ENCODE measurements around the gene MYO3B.

Gene MYO3B

DNA sequence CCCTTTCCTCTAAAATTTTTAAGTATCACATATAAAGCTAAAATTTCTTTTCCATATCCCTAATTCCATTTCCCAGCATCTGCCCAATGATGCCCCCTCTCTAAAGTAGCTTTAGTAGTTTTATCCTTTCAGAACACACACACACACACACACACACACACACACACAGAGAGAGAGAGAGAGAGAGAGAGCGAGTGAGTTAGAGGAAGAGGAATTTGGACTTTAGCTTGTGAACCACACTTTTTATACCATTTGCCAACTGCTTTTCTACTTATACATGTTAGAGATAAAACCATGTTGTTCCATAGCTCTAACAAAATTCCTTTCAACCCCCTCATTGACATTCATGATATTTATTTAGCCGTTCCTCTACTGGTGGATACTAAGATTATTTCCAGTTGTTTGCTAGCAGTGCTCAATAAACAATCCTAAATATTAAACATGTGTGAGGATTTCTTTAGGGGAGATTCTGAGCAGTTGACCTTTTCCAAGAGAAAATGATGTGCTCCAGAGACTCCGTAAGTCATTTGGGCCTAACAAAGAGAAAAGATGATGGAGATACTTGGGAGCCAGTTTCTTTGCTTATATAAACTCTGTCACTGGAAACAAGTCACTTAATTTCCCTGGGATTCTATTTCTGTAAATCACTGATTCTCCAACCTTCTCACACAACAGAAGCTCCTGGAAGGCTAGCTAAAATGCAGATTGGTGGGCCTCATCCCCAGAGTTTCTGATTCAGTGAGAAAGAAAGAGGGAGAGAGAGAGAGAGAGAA, 307.5 kb downstream of the MYO3B start:
- DNase-seq: no peak

DNA sequence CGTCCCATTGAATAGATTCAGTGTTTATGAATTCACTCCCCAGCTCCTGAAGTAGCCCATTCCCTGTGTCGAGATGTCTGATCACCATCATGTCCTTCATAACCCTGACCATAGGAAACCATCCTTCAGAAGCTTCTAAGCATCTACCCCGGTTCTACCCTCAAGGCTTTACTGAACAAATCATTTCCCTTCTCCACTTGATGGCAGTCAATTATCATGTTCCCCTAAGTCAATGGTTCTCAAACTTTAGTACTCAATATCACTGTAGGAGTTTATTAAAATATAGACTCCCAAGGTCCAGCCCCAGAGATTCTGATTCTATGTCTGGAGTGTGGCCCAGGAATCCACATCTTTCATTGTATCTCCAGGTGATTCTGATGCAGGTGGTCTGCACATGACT, 308.8 kb downstream of the MYO3B start:
- DNase-seq: no peak

DNA sequence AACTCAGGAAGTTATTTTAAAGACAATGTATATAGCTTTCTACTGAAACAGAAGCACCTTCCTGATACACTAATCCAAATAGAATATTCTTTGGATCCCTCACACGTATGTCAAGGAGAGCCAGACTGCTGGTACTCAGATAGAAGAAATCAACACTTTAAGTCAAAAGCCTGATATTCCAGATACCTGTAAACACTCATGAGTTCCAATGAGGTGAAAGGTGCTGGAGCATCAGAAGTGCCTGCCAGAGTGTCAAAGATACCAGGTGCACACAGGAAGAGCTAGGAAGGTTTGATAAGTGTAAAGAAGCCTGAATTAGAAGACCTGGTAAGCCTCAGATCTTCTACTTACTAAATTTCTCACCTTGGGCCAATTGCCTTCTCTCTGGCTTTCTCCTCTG, 310.9 kb downstream of the MYO3B start:
- no peak for DNase-seq

DNA sequence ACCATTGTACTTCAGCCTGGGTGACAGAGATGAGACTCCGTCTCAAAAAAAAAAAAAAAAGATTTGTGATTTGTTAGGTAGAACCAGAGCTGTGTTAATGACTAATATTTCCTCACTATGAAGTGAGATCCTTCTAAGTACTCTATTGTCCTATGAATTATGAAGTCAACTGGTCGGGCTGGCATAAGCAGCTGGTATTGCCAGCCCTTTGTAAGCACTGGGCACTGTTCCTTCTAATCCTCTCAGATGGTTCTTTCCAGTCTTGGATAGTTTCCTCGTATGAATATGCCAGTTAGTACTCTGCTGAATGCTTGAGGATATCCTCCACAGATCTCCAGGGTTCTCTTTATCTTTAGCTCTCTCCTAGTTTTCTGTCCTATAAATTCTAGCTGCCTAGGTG, 314.1 kb downstream of the MYO3B start:
- DNase-seq: no peak

DNA sequence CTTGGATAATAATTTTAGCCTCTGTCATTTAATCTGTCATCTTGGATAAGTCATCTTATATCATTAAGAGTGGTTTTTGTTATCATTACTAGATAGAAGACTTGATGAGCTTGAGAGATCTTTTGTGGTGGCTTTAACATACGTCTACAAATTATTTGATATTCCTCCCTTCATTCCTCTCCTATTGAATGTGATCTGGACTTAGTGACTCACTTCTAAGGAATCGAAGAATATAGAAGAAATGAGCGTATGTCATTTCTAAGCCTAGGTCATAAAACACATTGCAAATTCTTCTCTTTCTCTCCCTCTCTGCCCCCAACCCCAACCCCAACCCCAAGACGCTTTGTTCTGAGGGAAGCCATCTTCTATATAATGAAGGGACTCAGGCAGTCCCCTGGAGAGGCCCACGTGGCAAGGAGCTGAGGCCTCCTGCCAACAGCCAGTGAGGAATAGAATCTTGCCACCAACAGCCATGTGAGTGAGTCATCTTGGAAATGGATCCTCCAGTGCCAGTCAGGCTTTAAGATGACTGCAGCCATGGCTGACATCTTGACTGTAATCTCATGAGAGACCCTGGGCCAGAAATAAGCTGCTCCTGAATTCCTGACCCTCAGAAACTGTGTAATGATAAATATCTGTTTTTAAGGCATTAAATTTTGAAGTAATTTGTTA, 315.6 kb downstream of the MYO3B start:
- DNase-seq: no peak

DNA sequence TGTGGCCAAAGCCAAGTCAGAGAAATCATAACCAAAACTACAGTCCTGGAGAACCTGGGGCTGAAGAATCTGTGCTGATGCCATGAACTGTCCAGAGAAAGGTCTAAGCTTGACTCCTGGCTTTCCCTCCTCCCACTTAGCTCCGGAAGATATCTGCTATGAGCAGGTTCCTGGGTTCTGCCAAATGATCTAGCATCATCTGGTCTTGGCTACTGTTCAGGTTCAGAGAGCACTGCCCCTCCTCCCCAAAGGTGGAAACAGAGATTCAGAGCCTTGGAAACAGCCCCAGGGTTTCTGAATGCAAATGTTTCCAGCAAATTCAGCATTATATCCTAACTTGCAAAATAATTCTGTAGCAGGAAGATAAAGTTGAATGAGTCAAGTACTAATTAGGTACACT, 317.9 kb downstream of the MYO3B start:
- DNase-seq: no peak

DNA sequence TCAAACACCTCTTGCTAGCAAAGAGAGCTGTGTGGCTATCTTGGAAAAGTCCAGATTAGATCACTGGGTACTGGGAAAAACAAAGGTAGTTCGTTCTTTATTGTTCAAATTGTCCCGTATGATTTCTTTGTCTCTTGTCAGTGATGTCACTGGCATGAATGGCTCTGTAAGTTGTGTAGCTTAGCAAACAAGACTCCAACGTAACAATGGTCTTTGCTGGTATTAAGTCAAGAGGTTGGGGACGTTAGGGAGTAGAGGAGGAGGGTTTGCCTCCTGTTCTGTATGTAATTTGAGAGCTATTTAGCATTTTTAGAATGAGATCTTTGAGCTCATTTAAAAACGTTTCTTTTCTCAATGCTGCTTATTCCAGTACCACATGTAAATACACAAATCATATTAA, 320.7 kb downstream of the MYO3B start:
- DNase-seq: no peak

DNA sequence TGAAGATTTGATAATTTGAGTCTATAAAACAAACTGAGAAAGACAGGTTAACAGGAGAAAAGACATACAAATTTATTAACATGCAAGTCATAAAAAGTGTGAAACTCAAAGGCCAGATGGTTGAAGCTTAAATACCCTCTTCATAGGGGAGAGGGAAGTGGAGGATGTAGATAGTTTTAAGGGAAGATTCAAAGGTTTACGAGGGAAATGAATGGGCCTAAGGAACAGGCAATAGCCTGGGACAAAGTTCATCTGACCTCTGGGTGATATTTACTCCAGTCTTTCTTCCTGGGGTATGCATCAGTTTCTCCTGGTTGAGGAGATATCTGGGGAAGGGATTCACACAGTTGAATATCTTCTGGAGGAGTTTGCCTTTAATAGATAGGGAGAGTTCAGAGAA, 322.2 kb downstream of the MYO3B start:
- no peak for DNase-seq

DNA sequence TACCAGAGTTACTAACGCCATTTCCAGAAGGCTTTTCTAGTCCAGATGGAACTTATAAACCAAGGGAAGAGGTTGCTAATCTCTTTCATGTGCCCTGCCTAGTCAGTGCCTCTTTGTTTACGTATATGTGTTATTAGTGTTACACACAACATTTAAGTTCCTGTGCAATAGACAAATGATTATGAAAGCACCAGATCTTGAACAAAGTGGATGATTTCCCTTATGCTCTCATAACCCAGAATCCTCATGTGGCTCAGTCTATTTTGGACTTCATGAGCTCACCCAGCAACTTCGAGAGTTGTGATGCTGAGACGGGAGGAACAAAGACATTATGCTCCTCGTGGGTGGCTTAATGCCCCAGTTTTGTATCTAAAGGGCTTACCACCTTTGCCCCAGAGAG, 322.8 kb downstream of the MYO3B start:
- no peak for DNase-seq

DNA sequence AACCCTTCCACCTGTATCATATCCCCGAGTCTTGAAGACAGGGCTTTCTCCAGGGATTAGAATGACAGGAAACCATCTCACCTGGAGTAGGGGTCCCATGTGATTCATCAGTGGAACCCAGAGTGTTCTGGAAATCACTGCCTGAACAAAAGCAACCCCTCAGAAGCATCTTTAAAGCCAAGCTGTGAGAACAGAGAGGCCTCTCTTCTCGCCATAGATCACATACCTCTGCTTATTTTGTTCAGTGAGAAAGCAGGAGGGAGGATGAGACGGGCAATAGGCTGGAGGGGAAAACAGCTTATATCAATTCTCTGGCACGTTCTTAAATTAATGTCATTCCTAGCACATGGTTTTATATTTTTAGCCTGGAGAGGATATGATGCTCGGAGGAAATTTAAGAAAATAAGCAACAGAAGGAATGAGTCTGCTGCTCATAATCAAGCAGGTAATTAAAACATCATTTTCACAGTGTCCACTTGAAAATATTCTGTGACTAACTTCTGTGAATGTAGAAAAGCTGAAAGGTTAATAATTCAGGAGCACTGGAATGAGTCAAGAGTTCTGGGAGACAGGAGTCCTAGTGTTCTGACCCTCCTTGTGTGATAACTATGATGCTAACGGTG, 323.6 kb downstream of the MYO3B start:
- no peak for DNase-seq

DNA sequence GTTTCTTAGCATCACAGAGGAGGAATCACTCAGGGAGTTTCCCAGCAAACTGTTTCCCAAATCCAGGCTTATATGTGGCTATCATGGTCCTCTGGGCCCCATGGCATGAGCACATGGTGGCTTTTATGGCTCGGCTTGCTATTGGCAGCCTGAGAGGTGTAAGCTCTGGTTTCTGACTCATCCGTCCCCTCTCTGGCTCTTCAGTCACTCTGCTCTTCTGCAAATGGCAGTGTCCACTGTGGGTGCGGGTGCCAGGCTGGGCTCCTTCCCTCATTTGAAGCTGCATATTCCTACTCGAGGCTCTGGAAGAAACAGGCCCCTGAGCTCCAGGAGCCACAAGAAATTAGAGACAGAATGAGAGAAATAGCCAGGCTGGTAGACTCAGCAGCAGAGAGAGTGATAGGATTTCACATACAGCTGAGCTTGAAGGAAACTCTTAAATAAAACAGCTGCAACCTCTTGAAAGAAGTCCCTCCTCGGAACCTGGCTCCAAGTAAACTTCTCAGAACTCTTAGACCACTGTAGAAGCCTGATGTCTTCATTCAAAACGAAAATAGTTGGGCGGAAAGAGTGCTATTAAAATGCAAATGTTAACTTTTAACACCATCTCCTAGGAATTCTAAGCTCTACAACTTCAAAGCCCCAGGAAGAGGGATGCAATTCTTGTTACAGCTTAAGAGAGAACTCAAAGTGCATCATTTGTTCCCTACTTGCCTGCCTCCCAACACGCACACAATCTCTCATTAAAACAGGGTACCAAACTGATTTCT, 324.6 kb downstream of the MYO3B start:
- no peak for DNase-seq

DNA sequence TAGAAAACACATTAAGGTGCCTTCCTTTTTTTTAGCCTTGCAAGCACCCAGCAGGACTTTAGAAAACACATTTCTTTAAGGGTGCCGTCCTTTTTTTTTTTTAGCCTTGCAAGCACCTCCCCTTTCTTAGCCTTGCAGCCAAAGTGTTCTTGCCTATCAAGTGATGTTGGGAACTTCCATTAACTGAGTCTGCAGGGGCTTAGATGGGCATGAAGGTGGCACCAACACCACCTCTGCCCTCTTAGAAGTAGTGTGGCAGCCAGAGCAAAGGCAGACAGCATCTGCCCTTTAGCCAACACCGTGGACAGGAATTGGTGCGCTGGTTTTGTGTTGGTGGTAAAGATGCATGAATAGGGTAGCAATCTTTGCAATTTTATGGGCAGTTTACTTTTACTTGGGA, 325.6 kb downstream of the MYO3B start:
- no peak for DNase-seq

DNA sequence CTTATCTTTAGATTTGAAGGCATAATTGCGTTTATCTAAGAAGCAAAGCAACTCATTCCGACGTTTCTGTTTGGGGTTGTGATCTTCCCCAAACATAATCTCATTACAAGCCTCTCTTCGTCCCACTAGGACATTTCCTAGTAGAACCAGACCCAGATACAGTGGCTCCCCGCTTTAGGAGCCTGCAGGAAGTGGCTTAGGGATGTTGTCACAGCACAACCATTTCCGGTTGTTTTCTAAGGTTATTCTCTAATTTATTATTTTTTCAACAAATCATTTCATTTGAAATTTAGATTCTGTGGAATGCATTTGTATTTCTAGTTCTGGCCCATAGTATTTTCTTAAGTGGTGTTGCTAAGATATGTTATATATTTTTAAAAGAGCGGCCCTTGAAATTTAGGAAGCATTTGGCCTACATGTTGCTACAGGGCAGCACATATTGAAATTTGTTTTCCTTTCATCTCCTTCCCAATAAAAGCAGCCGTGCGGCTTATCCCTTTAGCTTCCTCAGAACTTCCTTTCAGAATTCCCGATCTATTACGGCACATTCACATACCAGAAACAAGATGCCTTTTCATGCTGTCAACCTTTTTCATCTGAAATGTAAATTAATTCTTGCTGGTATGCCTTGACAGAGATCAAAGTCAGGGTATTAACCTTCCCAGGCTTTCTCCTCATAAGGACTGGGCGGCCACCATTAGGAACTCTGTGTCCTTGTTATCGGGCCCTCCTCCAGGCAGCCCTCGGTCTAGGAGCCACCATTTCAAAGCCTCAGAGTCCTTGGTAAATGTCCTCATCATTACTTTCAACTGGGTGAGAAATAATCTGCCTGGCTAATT, 326.2 kb downstream of the MYO3B start:
- DNase-seq: no peak

DNA sequence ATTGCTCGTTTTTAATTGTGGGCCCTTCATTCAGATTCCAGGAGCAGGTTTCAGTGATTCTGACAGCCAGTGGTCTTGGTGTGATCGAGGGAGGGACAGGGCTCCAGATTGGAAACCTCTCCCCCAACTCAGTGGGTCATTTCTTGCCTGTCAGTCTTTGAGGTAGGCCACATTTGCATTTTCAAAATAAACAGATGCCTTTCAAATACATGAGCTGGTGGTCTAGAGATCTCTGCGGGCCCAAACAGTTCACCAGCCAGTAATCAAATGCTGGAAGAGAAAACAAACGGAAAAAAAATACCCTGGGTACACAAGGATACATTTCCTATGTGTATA, 326.8 kb downstream of the MYO3B start:
- DNase-seq: no peak

DNA sequence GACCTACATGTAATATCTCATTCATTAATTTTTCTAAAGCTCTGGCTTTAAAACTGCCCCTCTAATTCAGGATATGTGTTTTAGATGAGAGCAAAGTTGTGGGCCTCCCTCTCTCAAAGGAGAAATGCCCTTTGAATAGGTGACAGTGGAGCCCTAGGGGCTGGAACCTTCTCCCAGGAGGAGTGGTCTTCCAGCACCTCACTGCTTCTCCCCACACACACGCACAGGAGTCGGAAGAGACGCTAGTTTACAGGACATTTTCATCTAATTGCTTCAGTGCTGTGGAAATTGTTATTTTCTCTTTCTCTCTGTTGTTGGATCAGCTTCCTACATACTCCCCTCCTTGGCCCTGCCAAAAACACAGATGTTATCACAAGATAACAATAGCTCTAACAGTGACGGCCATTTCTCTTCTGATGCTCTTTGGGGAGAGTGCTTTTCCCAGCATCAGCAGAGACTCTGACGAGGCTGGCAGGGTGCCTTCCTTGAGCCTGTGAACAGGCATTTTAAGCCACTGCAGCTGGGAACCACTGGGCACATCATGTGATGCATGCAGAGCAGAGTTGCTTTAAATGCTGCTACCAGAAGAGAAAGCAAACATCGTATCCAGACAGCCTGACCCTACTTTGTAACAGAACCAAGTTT, 327.8 kb downstream of the MYO3B start:
- DNase-seq: no peak

DNA sequence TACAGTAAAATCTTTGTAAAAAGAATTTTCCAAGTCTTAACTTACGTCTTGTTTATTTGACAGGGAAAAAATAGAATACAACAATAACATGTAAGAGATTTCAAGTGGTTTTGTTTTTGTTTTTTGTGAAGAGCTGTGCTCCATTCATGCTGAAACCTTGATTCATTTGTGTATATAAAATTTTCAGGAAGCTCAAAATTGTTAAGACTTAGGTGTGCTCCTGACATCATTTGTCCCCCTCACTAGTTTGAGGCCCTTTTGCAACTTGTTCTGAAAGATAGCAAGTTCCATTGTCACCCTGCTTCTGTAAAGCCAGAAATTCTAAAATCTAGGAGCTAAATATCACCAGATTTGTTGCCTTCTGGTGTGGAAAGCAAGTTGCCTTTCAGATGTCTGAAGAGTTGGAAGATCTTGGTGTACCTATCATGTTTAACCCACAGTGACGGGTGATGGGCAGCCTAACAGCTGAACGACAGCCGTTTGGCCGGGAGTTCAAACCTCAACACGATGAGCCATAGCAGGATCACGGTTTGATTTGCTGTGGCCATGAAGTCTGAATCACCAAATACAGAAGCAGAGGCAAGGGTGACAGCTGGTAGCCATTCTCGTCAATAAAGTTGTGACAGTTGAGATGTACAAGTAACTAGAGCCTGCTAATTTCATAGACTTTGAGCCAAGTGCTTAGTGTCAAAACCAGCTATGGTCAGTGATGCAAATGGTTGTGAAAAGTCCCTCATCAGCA, 331.7 kb downstream of the MYO3B start:
- no peak for DNase-seq

DNA sequence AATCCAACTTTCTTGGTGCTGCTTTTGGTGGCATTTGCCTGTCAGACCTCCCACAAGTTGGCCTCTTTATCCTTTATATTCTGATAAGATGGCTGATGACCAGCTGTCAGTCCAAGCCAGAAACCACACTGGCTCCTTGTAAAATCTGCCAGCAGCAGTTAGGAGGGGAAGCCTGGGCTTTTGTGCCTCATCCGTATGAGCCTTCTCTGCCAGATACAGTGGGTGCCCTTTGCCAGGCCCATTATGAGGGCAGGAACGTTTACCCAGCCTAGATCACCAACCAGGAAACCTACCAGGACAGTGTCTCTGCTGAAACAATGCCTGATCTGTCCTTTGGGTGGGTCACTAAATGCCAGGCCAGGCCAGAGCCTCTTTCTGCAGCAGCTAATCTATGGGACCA, 334.3 kb downstream of the MYO3B start:
- no peak for DNase-seq

DNA sequence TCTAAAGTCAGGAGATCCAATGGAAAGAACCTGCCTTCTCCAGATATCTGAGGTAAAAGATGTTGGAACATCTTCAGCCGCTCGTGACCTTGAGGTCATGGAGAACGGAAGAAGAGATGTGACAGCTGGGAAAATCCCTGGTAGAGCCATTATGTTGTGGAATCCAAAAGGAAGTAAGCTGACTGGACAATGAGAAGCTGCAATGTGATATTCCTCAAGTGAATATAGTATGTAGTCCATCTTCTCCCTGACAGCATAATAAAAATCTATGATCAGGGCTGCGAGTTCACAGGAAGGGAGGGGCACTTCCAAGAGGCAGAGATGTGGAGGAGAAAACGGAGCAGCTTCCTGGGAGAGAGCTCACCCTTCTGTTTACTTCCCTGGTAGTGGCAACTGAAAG, 336.2 kb downstream of the MYO3B start:
- DNase-seq: no peak

DNA sequence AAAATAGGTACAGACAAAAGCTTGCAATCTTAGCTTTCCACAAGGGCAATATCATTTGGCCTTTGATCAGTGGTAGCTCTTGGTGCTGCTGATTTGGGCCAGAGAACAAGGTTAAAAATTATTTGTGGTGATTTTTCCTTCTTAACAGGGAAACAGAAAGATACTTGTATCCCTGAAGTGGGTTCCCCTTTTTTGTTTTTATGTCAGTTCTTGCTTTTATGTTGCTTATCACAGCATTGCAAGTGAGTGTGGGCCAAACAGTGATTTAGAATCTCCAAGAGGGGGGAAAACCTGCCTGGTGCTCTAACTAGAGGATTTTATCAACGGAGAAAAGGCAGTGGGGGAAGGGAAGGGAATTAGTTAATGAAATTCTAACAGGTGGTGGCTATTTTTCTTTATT, 339.6 kb downstream of the MYO3B start:
- no peak for DNase-seq

DNA sequence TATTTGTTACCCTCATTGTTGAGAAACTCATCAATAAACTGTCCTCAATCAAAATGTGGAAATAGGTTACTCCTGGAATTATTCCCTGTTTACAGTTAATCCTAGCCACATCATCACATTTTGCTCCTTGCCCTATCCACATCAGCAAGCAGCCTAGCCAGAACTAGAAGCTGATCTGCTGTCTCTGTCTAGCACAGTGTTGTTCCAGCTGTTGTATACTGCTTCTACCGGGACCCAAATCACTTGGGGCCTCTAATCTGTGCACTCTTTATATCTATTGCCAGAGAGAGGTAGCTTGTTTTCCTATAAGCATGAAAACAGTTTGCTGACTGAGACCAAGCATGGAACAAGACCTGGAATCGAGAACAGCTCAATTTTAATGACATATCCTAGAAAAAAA, 341.0 kb downstream of the MYO3B start:
- DNase-seq: no peak

DNA sequence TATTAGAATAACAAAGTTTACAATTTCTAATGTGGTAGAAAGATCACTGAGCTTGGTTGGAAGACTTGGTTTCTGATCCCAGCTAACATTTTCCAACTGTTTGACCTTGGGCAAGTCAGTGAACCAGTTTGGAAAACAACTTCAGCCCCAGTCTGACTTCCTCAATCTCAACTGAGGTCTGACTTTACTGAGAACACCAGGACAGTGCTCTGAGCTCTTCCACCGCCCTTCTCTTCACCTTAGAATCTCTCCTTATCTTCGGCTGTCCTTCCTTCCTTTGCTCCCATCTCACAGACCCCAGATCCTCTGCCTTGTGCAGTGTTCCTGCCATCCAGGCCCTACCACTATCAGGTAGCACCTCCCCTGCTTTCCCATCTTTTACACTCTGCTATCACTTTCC, 343.4 kb downstream of the MYO3B start:
- DNase-seq: no peak

DNA sequence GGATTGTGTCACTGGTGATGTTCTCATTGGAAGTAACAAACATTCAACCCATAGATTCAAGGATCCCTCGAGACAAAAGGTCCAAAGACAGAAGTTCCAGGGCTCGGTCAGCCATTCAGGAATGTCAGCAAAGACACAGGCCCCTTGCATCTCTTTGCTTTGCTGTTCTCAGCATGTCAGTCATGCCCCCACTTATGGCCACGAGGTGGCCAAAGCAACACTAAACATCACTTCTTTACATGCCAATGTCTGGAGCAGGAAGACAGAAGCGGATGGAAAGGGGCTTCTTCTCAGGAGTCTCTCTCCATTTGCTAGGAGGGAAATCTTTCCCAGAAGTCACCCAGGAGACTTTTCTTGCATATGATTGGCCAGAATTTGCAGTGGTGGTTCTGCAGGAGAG, 345.6 kb downstream of the MYO3B start:
- no peak for DNase-seq

Data from activated effector memory CD4-positive, alpha-beta T cell treated with anti-CD3 and anti-CD28 coated beads, Interleukin-2, amount 50 U/mL, for 16 hours (primary cell).